Spleen (tissue), 7 donors: ENCODE measurements around the gene LTBR.

Experiments
- POLR2A ChIP-seq, 3 donors: fragments of 450-650 bp; IDR thresholded peaks; one replicate each; pipeline ENCODE4 v1.5.1; 2017; ENCODE audit warnings: antibody characterized with exemption in 3 of 3, mild to moderate bottlenecking in 1 of 3
- TF ChIP-seq, protein P1 (sequence below), 11 experiments: fragments of 200-600 bp in 7 of 11; fragments of 450-650 bp in 4 of 11; sonication (generic) in 4 of 11; IDR thresholded peaks in 8 of 11; conservative IDR thresholded peaks in 3 of 11; 1 replicate in 7 of 11; 2 replicates in 4 of 11; pipeline versions ENCODE4 v1.4.0 to v1.8.0; 2016 to 2021; ENCODE audit warnings: antibody characterized with exemption in 11 of 11, inconsistent platforms in 4 of 11, mild to moderate bottlenecking in 1 of 11
- donor health status: DM: no; HTN: no; CAD: no; lungs with moderate emphysema.
- donor health status: DM: no; HTN: no; CAD: no.
- donor health status: DM: no; HTN: no; CAD: no.

DNA sequence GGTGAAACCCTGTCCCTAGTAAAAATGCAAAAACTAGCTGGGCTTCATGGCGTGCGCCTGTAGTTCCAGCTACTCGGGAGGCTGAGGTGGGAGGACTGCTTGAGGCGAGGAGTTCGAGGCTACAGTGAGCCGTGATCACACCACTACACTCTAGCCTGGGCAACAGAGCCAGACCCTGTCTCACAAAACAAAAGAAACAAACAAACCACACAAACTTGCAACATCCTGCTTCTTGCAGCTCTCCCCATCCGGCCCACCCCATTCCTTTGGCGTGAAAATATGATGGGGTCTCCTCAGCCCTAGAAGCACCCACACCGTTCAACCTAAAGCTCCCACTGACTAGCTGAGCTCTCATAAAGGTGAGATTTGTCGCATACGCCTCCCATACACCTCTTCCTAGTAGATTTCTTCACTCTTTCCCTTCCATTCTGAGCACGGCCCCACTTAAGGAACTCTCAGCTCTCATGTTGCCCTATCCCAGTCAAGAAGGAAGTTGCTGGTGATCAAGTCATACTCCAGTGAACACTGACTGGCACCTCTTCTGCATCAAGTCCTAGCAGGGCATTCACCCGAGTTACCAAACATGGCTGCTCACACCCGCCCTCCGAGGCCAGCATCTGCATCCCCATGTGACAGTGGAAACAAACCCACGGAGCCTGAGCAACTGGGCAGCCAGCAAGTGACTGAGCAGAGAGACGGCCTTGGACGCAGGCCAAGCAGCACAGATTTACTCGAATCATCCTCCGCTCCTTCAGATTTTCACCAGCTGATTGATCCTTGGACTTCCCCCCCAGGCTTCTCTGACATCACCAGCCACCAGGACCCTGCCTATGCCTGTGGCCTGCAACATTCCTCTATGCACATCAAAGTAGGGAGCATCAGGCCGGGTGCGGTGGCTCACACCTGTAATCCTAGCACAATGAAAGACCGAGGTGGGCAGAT, 41.9 kb downstream of the LTBR start:
- no peak for TF ChIP-seq POLR2A (IDR thresholded peaks at IDR 0.05)
- TF ChIP-seq, protein P1, sequence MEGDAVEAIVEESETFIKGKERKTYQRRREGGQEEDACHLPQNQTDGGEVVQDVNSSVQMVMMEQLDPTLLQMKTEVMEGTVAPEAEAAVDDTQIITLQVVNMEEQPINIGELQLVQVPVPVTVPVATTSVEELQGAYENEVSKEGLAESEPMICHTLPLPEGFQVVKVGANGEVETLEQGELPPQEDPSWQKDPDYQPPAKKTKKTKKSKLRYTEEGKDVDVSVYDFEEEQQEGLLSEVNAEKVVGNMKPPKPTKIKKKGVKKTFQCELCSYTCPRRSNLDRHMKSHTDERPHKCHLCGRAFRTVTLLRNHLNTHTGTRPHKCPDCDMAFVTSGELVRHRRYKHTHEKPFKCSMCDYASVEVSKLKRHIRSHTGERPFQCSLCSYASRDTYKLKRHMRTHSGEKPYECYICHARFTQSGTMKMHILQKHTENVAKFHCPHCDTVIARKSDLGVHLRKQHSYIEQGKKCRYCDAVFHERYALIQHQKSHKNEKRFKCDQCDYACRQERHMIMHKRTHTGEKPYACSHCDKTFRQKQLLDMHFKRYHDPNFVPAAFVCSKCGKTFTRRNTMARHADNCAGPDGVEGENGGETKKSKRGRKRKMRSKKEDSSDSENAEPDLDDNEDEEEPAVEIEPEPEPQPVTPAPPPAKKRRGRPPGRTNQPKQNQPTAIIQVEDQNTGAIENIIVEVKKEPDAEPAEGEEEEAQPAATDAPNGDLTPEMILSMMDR (IDR thresholded peaks at IDR 0.05 in 8 of 11, conservative IDR thresholded peaks at IDR 0.05 in 3 of 11) = no peak
